Measurements from ENCODE around the gene YWHAH.

The YWHAH gene

GRCh38 chr22:31943978-31944699, at the start of gene YWHAH:
TSS of gene YWHAH (plus strand) at chr22:31944535. CDS start at chr22:31944734, 199 bp downstream.
- peak; percentile 92 for DNase-seq (ENCODE audit: low read depth)
- TF ChIP-seq MYC (IDR thresholded peaks at IDR 0.05; ENCODE audit: low read depth, low read length) (peak; percentile 47), POLR2A (IDR thresholded peaks at IDR 0.05; ENCODE audit: extremely low read depth, insufficient read length) (peak; percentile 87)
- TF ChIP-seq, protein P1, sequence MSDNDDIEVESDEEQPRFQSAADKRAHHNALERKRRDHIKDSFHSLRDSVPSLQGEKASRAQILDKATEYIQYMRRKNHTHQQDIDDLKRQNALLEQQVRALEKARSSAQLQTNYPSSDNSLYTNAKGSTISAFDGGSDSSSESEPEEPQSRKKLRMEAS (IDR thresholded peaks at IDR 0.05; ENCODE audit: low read depth, low read length) = no peak; the same call in 1 of the 2 replicates

DNA sequence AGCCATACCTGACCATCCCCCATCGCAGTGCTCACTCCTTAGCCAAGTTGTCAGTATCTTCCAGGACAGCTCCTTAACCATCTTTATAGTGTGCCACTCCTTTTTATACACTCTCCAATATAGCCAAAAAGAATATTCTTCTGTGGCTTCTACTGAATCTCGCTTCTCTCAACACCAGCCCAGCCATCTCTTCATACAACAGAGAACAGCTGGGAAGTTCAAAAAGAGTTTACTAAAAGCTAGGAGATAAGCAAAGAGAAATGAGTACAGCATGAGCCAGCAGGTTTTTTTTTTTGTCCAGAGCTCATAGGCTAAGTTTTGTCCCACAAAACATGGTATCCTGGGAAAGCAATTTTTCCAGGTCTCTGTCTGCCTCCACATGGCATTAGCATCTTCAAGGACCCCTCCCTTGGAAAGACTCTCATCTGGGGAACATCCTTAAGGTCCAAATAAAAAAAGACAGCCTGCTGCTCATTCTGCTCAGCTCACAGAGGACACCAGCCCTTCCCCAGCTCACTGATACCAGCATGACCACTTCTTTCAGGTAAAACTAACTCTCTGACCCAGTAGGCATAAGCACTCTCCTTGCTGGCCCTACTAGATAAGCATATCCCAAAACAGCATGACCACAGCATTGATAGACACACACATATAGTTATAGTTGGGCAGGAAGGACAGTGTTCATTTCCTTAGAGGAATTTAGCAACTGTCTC, 48.8 kb upstream of the YWHAH start:
- no peak for DNase-seq (ENCODE audit: low read depth)
- no peak overlapping the region for H3K4me3 ChIP-seq (ENCODE audit: low read depth, low read length)
- TF ChIP-seq, protein P1 (IDR thresholded peaks at IDR 0.05; ENCODE audit: low read depth, low read length) = no peak

More at GRCh38 chr22:31943978-31944699, at the start of gene YWHAH:
- H3K4me3 ChIP-seq (ENCODE audit: low read depth, low read length) = peak within 1 kb of the TSS; percentile 94

DNA sequence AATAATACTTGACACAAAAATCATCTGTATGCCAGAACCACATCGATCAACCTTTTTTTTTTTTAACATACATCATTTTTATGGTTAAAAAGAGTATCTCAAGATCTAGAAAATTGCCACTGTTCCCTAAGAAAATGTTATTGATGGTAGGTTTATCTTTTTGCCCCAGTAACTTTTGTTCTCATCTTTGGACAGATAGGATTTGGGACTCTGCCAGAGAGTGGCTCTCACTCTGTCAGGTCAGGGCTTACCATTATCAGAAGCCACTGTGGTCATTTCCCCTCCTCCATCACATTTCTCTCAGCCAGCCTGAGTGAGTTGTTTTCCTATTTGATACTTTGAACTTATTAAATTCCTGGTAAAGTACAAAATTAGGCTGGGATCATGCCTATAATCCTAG, 47.9 kb upstream of the YWHAH start:
- no peak overlapping the region for H3K4me3 ChIP-seq (ENCODE audit: low read depth, low read length)
- TF ChIP-seq MYC (IDR thresholded peaks at IDR 0.05; ENCODE audit: low read depth, low read length) (no peak), POLR2A (IDR thresholded peaks at IDR 0.05; ENCODE audit: extremely low read depth, insufficient read length) (no peak)
- TF ChIP-seq, protein P2, sequence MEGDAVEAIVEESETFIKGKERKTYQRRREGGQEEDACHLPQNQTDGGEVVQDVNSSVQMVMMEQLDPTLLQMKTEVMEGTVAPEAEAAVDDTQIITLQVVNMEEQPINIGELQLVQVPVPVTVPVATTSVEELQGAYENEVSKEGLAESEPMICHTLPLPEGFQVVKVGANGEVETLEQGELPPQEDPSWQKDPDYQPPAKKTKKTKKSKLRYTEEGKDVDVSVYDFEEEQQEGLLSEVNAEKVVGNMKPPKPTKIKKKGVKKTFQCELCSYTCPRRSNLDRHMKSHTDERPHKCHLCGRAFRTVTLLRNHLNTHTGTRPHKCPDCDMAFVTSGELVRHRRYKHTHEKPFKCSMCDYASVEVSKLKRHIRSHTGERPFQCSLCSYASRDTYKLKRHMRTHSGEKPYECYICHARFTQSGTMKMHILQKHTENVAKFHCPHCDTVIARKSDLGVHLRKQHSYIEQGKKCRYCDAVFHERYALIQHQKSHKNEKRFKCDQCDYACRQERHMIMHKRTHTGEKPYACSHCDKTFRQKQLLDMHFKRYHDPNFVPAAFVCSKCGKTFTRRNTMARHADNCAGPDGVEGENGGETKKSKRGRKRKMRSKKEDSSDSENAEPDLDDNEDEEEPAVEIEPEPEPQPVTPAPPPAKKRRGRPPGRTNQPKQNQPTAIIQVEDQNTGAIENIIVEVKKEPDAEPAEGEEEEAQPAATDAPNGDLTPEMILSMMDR (IDR thresholded peaks at IDR 0.05; ENCODE audit: low read depth, low read length) = no peak
- TF ChIP-seq, protein P1 (IDR thresholded peaks at IDR 0.05; ENCODE audit: low read depth, low read length) = no peak
- no peak for DNase-seq (ENCODE audit: low read depth)

DNA sequence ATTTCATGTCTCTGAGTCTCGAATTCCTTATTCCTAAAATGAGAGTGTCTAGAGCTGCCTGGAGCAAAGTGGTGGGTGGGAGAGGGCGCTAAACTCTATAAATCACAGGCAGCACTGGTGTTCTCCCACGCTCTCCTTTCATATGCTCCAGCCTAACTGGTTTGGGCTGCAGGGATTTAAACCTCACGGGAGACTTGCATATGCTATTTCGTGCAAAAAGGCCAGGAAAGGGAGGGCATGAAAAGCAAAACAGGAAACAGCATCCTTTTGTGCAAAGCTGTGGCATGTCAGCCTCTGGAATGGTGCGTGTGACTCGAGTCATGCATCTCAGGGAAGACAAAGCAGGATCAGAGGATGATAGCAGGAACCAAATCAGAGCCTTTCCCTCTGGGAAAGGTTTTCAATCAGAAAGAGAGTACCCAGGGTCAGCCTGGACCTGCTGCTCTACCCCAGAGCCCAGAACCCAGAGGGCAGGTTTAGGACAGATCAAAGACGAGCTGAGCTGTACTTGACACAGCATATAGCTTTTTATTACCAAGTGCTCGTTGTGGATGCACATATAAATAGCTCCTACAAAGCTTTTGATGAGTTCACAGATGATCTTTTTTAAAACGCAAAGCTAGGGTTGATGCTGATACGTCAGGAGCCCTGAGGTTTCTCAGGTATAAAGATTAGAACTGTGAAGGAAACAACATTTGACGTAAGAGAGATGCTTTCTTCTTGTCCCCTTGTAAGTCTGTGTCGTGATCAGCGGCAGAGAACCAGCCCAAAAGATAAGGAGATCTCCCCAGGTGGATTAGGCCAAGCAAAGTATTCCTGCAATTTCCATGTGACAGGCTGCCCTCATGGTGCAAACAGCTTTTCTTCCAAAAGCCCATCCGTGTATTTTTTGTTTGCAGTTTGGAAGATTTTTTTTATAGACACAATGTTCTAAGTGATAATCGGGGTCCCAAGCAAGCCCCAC, 46.2 kb upstream of the YWHAH start:
- TF ChIP-seq MYC (IDR thresholded peaks at IDR 0.05; ENCODE audit: low read depth, low read length) = no peak
- no peak overlapping the region for H3K4me3 ChIP-seq (ENCODE audit: low read depth, low read length)
- no peak for DNase-seq (ENCODE audit: low read depth)

- no peak for DNase-seq (ENCODE audit: low read depth)
- TF ChIP-seq, protein P1 (IDR thresholded peaks at IDR 0.05; ENCODE audit: low read depth, low read length) = no peak
- TF ChIP-seq, protein P2 (IDR thresholded peaks at IDR 0.05; ENCODE audit: low read depth, low read length) = no peak
- TF ChIP-seq MYC (IDR thresholded peaks at IDR 0.05; ENCODE audit: low read depth, low read length) = no peak
- TF ChIP-seq POLR2A (IDR thresholded peaks at IDR 0.05; ENCODE audit: extremely low read depth, insufficient read length) = no peak
Observed at GRCh38 chr22:31898926-31899325, 45.4 kb upstream of the YWHAH start.

DNA sequence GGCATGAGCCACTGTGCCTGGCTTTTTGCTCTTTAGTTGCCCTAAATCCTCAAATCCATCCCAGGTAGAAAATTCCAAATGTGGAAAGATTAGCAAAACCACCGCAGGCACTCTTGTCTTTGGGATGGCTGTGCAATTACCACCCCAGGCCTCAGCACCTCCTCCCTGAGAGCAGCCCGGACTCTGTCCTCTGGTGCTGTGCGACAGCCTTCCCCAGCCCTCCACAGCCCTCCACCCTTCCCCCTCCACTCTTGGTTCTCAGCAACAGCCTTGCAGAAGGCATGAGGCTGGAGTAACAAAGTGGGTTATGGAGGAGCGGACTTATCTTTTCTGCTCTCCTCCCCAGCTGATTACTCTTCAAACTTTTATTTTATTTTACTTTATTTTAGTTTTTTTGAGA, 44.7 kb upstream of the YWHAH start:
- DNase-seq (ENCODE audit: low read depth) = no peak
- TF ChIP-seq, protein P1 (IDR thresholded peaks at IDR 0.05; ENCODE audit: low read depth, low read length) = no peak
- TF ChIP-seq POLR2A (IDR thresholded peaks at IDR 0.05; ENCODE audit: extremely low read depth, insufficient read length) (no peak), MYC (IDR thresholded peaks at IDR 0.05; ENCODE audit: low read depth, low read length) (no peak)
- TF ChIP-seq, protein P2 (IDR thresholded peaks at IDR 0.05; ENCODE audit: low read depth, low read length) = no peak

More at GRCh38 chr22:31898926-31899325, 45.4 kb upstream of the YWHAH start:
- no peak overlapping the region for H3K4me3 ChIP-seq (ENCODE audit: low read depth, low read length)

More for the DNA sequence above, 44.7 kb upstream of the YWHAH start:
- no peak overlapping the region for H3K4me3 ChIP-seq (ENCODE audit: low read depth, low read length)
